Muscle layer of colon (tissue), 2 donors: ENCODE results near the gene SPPL3.

Experiments
- H3K27ac ChIP-seq: one replicate; pipeline ENCODE4 v1.7.0; 2013; ENCODE audit warnings: low read depth, mild to moderate bottlenecking, low read length, moderate library complexity
- H3K27me3 ChIP-seq, 2 donors: one replicate each; pipeline ENCODE4 v1.7.0; 2013; ENCODE audit warnings: low read length in 2 of 2, mild to moderate bottlenecking in 2 of 2; ENCODE audit not compliant: insufficient read depth in 2 of 2, control insufficient read depth in 1 of 2
- H3K36me3 ChIP-seq: one replicate; pipeline ENCODE4 v1.7.0; 2013; ENCODE audit warnings: mild to moderate bottlenecking, low read length; ENCODE audit not compliant: insufficient read depth
- H3K4me1 ChIP-seq: one replicate; pipeline ENCODE4 v1.7.0; 2013; ENCODE audit warnings: mild to moderate bottlenecking, low read length; ENCODE audit not compliant: insufficient read depth
- H3K4me3 ChIP-seq, 2 donors: one replicate each; pipeline ENCODE4 v1.7.0; 2013; ENCODE audit warnings: low read length in 2 of 2, low read depth in 1 of 2, mild to moderate bottlenecking in 1 of 2, moderate library complexity in 1 of 2
- H3K9ac ChIP-seq: one replicate; pipeline ENCODE4 v1.7.0; 2013; ENCODE audit warnings: low read length
- H3K9me3 ChIP-seq: one replicate; pipeline ENCODE4 v1.7.0; 2013; ENCODE audit warnings: mild to moderate bottlenecking, low read length
- donor health status: abdominal sarcoma.
- donor health status: Adenocarcinoma of cecum.

Gene SPPL3

GRCh38 chr12:120851444-120851843, 52.7 kb downstream of the SPPL3 start:
- Histone ChIP-seq H3K9ac (no peak overlapping the region), H3K27ac (no peak overlapping the region), H3K9me3 (no peaks in the 10 kb centered on the region), H3K4me1 (peaks cover 57% of the 10 kb centered on the region), H3K27me3 (no peaks in the 10 kb centered on the region), H3K36me3 (no peaks in the 10 kb centered on the region), H3K4me3 (no peak overlapping the region)

GRCh38 chr12:120849765-120850164, 54.4 kb downstream of the SPPL3 start:
- Histone ChIP-seq H3K9ac (no peak overlapping the region), H3K27ac (no peak overlapping the region), H3K4me3 (no peak overlapping the region), H3K9me3 (no peaks in the 10 kb centered on the region), H3K4me1 (peaks cover 52% of the 10 kb centered on the region), H3K36me3 (no peaks in the 10 kb centered on the region), H3K27me3 (no peaks in the 10 kb centered on the region)

- Histone ChIP-seq H3K27me3 (no peaks in the 10 kb centered on the region), H3K27ac (no peak overlapping the region), H3K9me3 (no peaks in the 10 kb centered on the region), H3K36me3 (no peaks in the 10 kb centered on the region), H3K9ac (no peak overlapping the region), H3K4me1 (peaks cover 46% of the 10 kb centered on the region), H3K4me3 (no peak overlapping the region)
Observed at GRCh38 chr12:120847814-120848213, 56.3 kb downstream of the SPPL3 start.

- Histone ChIP-seq H3K36me3 (no peaks in the 10 kb centered on the region), H3K4me1 (peaks cover 46% of the 10 kb centered on the region)
Observed at GRCh38 chr12:120847392-120847791, 56.8 kb downstream of the SPPL3 start.

GRCh38 chr12:120846721-120847120, 57.4 kb downstream of the SPPL3 start:
- H3K4me3 ChIP-seq, result no peak overlapping the region
- H3K36me3 ChIP-seq, result no peaks in the 10 kb centered on the region
- no peaks in the 10 kb centered on the region for H3K9me3 ChIP-seq
- no peaks in the 10 kb centered on the region for H3K27me3 ChIP-seq
- no peak overlapping the region for H3K27ac ChIP-seq
- H3K9ac ChIP-seq, result no peak overlapping the region
- peaks cover 44% of the 10 kb centered on the region for H3K4me1 ChIP-seq

More at GRCh38 chr12:120847392-120847791, 56.8 kb downstream of the SPPL3 start:
- Histone ChIP-seq H3K27me3 (no peaks in the 10 kb centered on the region), H3K4me3 (no peak overlapping the region), H3K9ac (no peak overlapping the region), H3K9me3 (no peaks in the 10 kb centered on the region), H3K27ac (no peak overlapping the region)

GRCh38 chr12:120845696-120846095, 58.5 kb downstream of the SPPL3 start:
- H3K27ac ChIP-seq, result no peak overlapping the region
- no peaks in the 10 kb centered on the region for H3K36me3 ChIP-seq
- no peak overlapping the region for H3K4me3 ChIP-seq
- H3K27me3 ChIP-seq, result no peaks in the 10 kb centered on the region
- H3K9me3 ChIP-seq, result no peaks in the 10 kb centered on the region
- no peak overlapping the region for H3K9ac ChIP-seq
- peaks cover 42% of the 10 kb centered on the region for H3K4me1 ChIP-seq

GRCh38 chr12:120844768-120845449, 59.2 kb downstream of the SPPL3 start:
- no peak overlapping the region for H3K4me3 ChIP-seq
- H3K9me3 ChIP-seq, result no peaks in the 10 kb centered on the region
- H3K27ac ChIP-seq, result no peak overlapping the region
- peaks cover 37% of the 10 kb centered on the region for H3K4me1 ChIP-seq
- H3K36me3 ChIP-seq, result no peaks in the 10 kb centered on the region
- no peaks in the 10 kb centered on the region for H3K27me3 ChIP-seq
- H3K9ac ChIP-seq, result no peak overlapping the region

- no peak overlapping the region for H3K4me3 ChIP-seq
- H3K27me3 ChIP-seq, result no peaks in the 10 kb centered on the region
- no peaks in the 10 kb centered on the region for H3K9me3 ChIP-seq
- no peak overlapping the region for H3K27ac ChIP-seq
- H3K4me1 ChIP-seq, result peaks cover 31% of the 10 kb centered on the region
- H3K9ac ChIP-seq, result no peak overlapping the region
- H3K36me3 ChIP-seq, result no peaks in the 10 kb centered on the region
Observed at GRCh38 chr12:120844297-120844696, 59.9 kb downstream of the SPPL3 start.

- H3K4me3 ChIP-seq, result no peak overlapping the region
- no peak overlapping the region for H3K27ac ChIP-seq
Observed at GRCh38 chr12:120843472-120843871, 60.7 kb downstream of the SPPL3 start.

GRCh38 chr12:120842595-120842994, 61.6 kb downstream of the SPPL3 start:
- Histone ChIP-seq H3K27ac (no peak overlapping the region), H3K4me1 (peaks cover 24% of the 10 kb centered on the region), H3K9me3 (no peaks in the 10 kb centered on the region), H3K9ac (no peak overlapping the region), H3K36me3 (no peaks in the 10 kb centered on the region), H3K4me3 (no peak overlapping the region), H3K27me3 (no peaks in the 10 kb centered on the region)

More at GRCh38 chr12:120843472-120843871, 60.7 kb downstream of the SPPL3 start:
- H3K36me3 ChIP-seq, result no peaks in the 10 kb centered on the region
- H3K9ac ChIP-seq, result no peak overlapping the region
- H3K4me1 ChIP-seq, result peaks cover 29% of the 10 kb centered on the region
- H3K27me3 ChIP-seq, result no peaks in the 10 kb centered on the region
- no peaks in the 10 kb centered on the region for H3K9me3 ChIP-seq

GRCh38 chr12:120841525-120841924, 62.6 kb downstream of the SPPL3 start:
- no peak overlapping the region for H3K27ac ChIP-seq
- no peak overlapping the region for H3K4me3 ChIP-seq
- no peaks in the 10 kb centered on the region for H3K9me3 ChIP-seq
- H3K27me3 ChIP-seq, result no peaks in the 10 kb centered on the region
- H3K36me3 ChIP-seq, result no peaks in the 10 kb centered on the region
- H3K4me1 ChIP-seq, result peaks cover 21% of the 10 kb centered on the region
- H3K9ac ChIP-seq, result no peak overlapping the region

GRCh38 chr12:120839503-120839902, 64.7 kb downstream of the SPPL3 start:
- Histone ChIP-seq H3K9ac (no peak overlapping the region), H3K36me3 (no peaks in the 10 kb centered on the region), H3K27ac (no peak overlapping the region), H3K27me3 (no peaks in the 10 kb centered on the region), H3K9me3 (no peaks in the 10 kb centered on the region), H3K4me3 (no peak overlapping the region), H3K4me1 (peaks cover 31% of the 10 kb centered on the region)
